Neuronal stem cell (in vitro differentiated cells): ENCODE data around the gene PDCD2L. TPM values are rescaled to one million over a fixed set of nuclear protein-coding genes. Genes with fewer than 3 reads are reported as not detected.

Experiments used
- DNase-seq: peaks from one replicate; pipeline ENCODE4 v3.0.0-alpha.2; 2013; ENCODE audit warnings: low spot score
- H2AFZ ChIP-seq: one replicate; pipeline ENCODE4 v1.6.1; 2013; ENCODE audit warnings: mild to moderate bottlenecking, low read length, inconsistent platforms
- H2AK5ac ChIP-seq: 2 replicates; pipeline ENCODE4 v1.6.1; 2013; ENCODE audit warnings: low read depth, mild to moderate bottlenecking, inconsistent platforms, low read length, moderate library complexity, mixed read lengths
- H2BK120ac ChIP-seq: 2 replicates; pipeline ENCODE4 v1.6.1; 2013; ENCODE audit warnings: low read depth, mild to moderate bottlenecking, inconsistent platforms, low read length, moderate library complexity, mixed read lengths
- H2BK12ac ChIP-seq: one replicate; pipeline ENCODE4 v1.6.1; 2013; ENCODE audit warnings: low read length, inconsistent platforms
- H2BK15ac ChIP-seq: 2 replicates; pipeline ENCODE4 v1.6.1; 2013; ENCODE audit warnings: mild to moderate bottlenecking, low read length, inconsistent platforms, mixed read lengths
- H2BK5ac ChIP-seq: one replicate; pipeline ENCODE4 v1.6.1; 2013; ENCODE audit warnings: inconsistent platforms, mild to moderate bottlenecking, low read length, moderate library complexity
- H3K14ac ChIP-seq: one replicate; pipeline ENCODE4 v1.6.1; 2013; ENCODE audit warnings: low read length, inconsistent platforms
- H3K18ac ChIP-seq: 2 replicates; pipeline ENCODE4 v1.6.1; 2013; ENCODE audit warnings: low read length, inconsistent platforms
- H3K23ac ChIP-seq: 2 replicates; pipeline ENCODE4 v1.6.1; 2013; ENCODE audit warnings: low read depth, mild to moderate bottlenecking, mixed read lengths, low read length, inconsistent platforms; ENCODE audit not compliant: poor library complexity
- H3K27ac ChIP-seq: replicated peaks from 3 replicates; pipeline ENCODE4 v1.5.1; 2013; ENCODE audit warnings: low read length, inconsistent platforms
- H3K27me3 ChIP-seq, 3 experiments: 2 replicates each; pipeline ENCODE4 v1.6.1; 2013; ENCODE audit warnings: low read length in 3 of 3, mild to moderate bottlenecking in 2 of 3, inconsistent platforms in 1 of 3, low read depth in 1 of 3, mixed read lengths in 1 of 3, moderate library complexity in 1 of 3; ENCODE audit not compliant: control insufficient read depth in 3 of 3, insufficient read depth in 3 of 3
- H3K36me3 ChIP-seq, 2 donors: replicated peaks in 1 of 2; 2 replicates each; pipeline ENCODE4 v1.6.1; 2013; ENCODE audit warnings: low read length in 2 of 2; ENCODE audit not compliant: control insufficient read depth in 2 of 2, insufficient read depth in 2 of 2
- H3K4ac ChIP-seq: 2 replicates; pipeline ENCODE4 v1.6.1; 2013; ENCODE audit warnings: inconsistent platforms, mild to moderate bottlenecking, low read length, moderate library complexity
- H3K4me1 ChIP-seq, 2 donors: 1 replicate in 1 of 2; 2 replicates in 1 of 2; pipeline ENCODE4 v1.6.1; 2013; ENCODE audit warnings: low read length in 2 of 2, low read depth in 1 of 2; ENCODE audit not compliant: control insufficient read depth in 2 of 2, insufficient read depth in 1 of 2
- H3K4me2 ChIP-seq: one replicate; pipeline ENCODE4 v1.6.1; 2013; ENCODE audit warnings: mild to moderate bottlenecking, low read length, inconsistent platforms; ENCODE audit not compliant: insufficient read depth, poor library complexity, severe bottlenecking
- H3K4me3 ChIP-seq, 2 donors: 2 replicates each; pipeline ENCODE4 v1.5.1; 2013; ENCODE audit warnings: low read length in 2 of 2, mild to moderate bottlenecking in 2 of 2, inconsistent platforms in 1 of 2, moderate library complexity in 1 of 2
- H3K79me1 ChIP-seq: one replicate; pipeline ENCODE4 v1.6.1; 2013; ENCODE audit warnings: low read depth, mild to moderate bottlenecking, inconsistent platforms, low read length, moderate library complexity
- H3K9ac ChIP-seq: one replicate; pipeline ENCODE4 v1.6.1; 2013; ENCODE audit warnings: mild to moderate bottlenecking, low read depth, low read length, inconsistent platforms; ENCODE audit not compliant: poor library complexity
- H3K9me3 ChIP-seq, 2 donors: replicated peaks in 1 of 2; 2 replicates each; pipeline versions ENCODE3 to v1.6.1; 2013; ENCODE audit warnings: low read length in 2 of 2, mild to moderate bottlenecking in 2 of 2, inconsistent platforms in 1 of 2, low read depth in 1 of 2, mixed read lengths in 1 of 2, moderate library complexity in 1 of 2; ENCODE audit not compliant: control insufficient read depth in 2 of 2, insufficient read depth in 1 of 2
- H4K8ac ChIP-seq: one replicate; pipeline ENCODE4 v1.6.1; 2013; ENCODE audit warnings: low read depth, mild to moderate bottlenecking, inconsistent platforms, low read length, moderate library complexity
- H4K91ac ChIP-seq: one replicate; pipeline ENCODE4 v1.6.1; 2013; ENCODE audit warnings: low read length, low read depth, mild to moderate bottlenecking, inconsistent platforms; ENCODE audit not compliant: poor library complexity
- WGBS, 2 donors: extraction: QIAGEN DNeasy Blood & Tissue Kit; methylation state at CpG; one replicate each; pipeline ENCODE4 v1.1.7; 2013; ENCODE audit warnings: missing lambda C conversion rate in 2 of 2, mixed read lengths in 1 of 2; ENCODE audit not compliant: insufficient read length in 2 of 2, insufficient replicate concordance in 1 of 2; ENCODE audit errors: extremely low coverage in 2 of 2; 5-methylcytosine and 5-hydroxymethylcytosine counted together
- polyA plus RNA-seq, 2 experiments: library from polyadenylated mRNA; stranded (reverse); fragments of 200-250 nt; gene quantifications; one replicate each; pipeline ENCODE4 v1.2.3, GENCODE V29; 2013

Gene PDCD2L, protein sequence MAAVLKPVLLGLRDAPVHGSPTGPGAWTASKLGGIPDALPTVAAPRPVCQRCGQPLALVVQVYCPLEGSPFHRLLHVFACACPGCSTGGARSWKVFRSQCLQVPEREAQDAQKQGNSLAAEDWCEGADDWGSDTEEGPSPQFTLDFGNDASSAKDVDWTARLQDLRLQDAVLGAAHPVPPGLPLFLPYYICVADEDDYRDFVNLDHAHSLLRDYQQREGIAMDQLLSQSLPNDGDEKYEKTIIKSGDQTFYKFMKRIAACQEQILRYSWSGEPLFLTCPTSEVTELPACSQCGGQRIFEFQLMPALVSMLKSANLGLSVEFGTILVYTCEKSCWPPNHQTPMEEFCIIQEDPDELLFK
- 30.4 TPM for polyA plus RNA-seq (2013, experiment 1 of 2)
- polyA plus RNA-seq (2013, experiment 2 of 2): 30.4 TPM

DNA sequence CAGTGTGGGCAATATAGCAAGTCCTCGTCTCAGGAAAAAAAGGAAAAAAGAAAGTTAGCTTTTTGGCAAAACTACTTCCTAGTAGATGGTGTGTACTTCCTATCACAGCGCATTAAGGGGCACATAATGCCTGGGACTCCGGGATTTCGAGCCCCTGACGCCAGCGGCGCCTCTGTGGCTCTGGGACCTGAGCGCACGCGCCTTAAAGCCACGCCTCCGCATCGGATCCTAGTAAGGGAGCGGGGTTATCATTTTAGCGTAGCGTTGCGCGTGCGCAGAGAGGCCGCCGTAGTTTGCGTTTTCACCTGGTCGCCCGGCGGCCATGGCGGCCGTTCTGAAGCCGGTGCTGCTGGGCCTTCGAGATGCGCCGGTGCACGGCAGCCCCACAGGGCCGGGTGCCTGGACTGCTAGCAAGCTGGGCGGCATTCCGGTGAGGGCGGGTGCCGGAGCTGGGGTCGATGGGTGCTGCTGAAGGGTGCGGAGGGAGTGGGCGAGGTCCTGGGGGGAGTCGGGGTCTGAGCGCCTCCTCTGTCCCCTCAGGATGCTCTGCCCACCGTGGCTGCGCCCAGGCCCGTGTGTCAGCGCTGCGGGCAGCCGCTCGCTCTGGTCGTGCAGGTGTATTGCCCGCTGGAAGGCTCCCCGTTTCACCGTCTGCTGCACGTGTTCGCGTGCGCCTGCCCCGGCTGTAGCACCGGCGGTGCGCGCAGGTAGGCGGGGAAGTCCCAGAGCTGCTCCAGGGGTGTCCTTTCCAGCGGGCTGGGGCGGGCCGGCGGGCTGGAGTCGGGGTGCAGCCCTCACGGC lies at the start of gene PDCD2L:
Gene PDCD2L, plus strand, starts transcription at position 291 of the 801 bp plus-strand sequence. Its CDS starts 32 bp downstream, at position 323.
- Histone ChIP-seq H3K18ac (peak within 1 kb of the TSS; percentile 99), H3K36me3 (peaks cover 15 to 25% of the 10 kb centered on the region in 2 donors), H3K4me2 (peak within 1 kb of the TSS; percentile 74), H3K9me3 (no peaks in the 10 kb centered on the region), H2BK120ac (no peak within 1 kb of the TSS), H3K79me1 (peaks cover 8% of the 10 kb centered on the region), H2BK12ac (peak within 1 kb of the TSS; percentile 46), H2BK5ac (peak within 1 kb of the TSS; percentile 93), H3K4me1 (no peaks in the 10 kb centered on the region), H4K8ac (no peak within 1 kb of the TSS), H3K27ac (peak within 1 kb of the TSS; percentile 32), H2AK5ac (peak within 1 kb of the TSS; percentile 6), H3K9ac (peak within 1 kb of the TSS; percentile 96), H3K14ac (peak within 1 kb of the TSS; percentile 75), H3K4ac (no peak within 1 kb of the TSS), H3K27me3 (no peaks in the 10 kb centered on the region), H3K23ac (peak within 1 kb of the TSS; percentile 95), H2AFZ (peak within 1 kb of the TSS; percentile 99), H3K4me3 (peak within 1 kb of the TSS; percentile 91 to 99), H4K91ac (peak within 1 kb of the TSS; percentile 3), H2BK15ac (peak within 1 kb of the TSS; percentile 99)
- peak; percentile 88 for DNase-seq
- no CpG with 5 or more reads among the region's 69 CpGs for WGBS, 2 donors

DNA sequence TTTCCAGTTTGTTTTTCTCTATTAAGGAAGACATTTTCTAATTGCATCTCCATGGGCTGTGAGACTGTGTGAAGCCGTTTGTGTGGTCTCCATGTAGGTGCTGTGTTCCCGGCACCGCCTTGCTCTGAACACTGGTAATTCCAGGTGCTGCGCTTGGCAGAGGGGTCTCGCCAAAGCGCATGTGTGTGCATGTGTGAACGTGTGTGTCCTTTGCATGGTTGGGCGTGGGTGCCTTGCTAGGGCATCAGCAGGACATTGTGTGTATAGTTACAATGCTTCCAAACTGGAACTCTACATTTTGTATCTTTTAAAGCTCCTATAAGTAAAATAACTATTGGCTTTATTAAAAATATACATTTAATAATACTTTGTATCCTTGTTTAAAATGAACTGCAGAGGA lies 49.0 kb upstream of the PDCD2L start:
- Histone ChIP-seq H3K4me2 (no peak overlapping the region), H3K23ac (no peak overlapping the region), H4K91ac (no peak overlapping the region), H3K4me1 (peaks cover 0 to 10% of the 10 kb centered on the region in 2 donors), H3K79me1 (peaks cover 4% of the 10 kb centered on the region), H2AFZ (no peak overlapping the region), H3K18ac (no peak overlapping the region), H3K4me3 (no peak overlapping the region), H3K9me3 (peaks cover 0 to 2% of the 10 kb centered on the region in 2 donors), H2BK15ac (no peak overlapping the region), H3K36me3 (peaks cover 24 to 47% of the 10 kb centered on the region in 2 donors), H2BK5ac (no peak overlapping the region), H3K27ac (no peak overlapping the region), H3K9ac (peak overlapping the region; percentile 7), H2BK12ac (no peak overlapping the region), H3K27me3 (no peaks in the 10 kb centered on the region), H2AK5ac (no peak overlapping the region), H4K8ac (no peak overlapping the region), H2BK120ac (no peak overlapping the region), H3K14ac (no peak overlapping the region), H3K4ac (no peak overlapping the region)
- no CpG with 5 or more reads among the region's 8 CpGs for WGBS, 2 donors
- no peak for DNase-seq

DNA sequence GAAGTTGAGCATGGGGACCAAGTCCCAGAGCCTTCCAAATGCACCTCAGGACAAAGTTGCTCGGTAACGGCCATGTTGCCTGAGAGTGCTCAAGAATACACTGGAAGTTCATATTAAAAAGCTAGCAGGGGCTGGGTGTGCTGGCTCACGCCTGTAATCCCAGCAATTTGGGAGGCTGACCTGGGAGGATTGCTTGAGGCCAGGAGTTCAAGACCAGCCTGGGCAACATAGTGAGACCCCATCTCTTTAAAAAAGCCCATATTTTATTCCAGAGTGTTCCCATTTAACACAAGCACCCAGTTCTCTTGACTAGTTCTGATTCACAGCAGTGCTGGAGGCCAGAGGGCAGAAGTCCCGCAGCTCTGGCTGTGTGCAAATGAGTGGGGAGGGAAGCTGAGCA lies 47.3 kb upstream of the PDCD2L start:
- Histone ChIP-seq H3K18ac (no peak overlapping the region), H4K8ac (no peak overlapping the region), H3K14ac (no peak overlapping the region), H2AFZ (no peak overlapping the region), H3K9me3 (no peaks in the 10 kb centered on the region), H4K91ac (no peak overlapping the region), H3K4me3 (peak overlapping the region in 1 of 2 donors; percentile 22), H2BK15ac (no peak overlapping the region), H3K36me3 (peaks cover 17 to 36% of the 10 kb centered on the region in 2 donors), H2BK12ac (no peak overlapping the region), H3K4me2 (no peak overlapping the region), H3K79me1 (no peaks in the 10 kb centered on the region), H3K9ac (no peak overlapping the region), H3K27ac (no peak overlapping the region), H2AK5ac (no peak overlapping the region), H3K4ac (no peak overlapping the region), H3K27me3 (no peaks in the 10 kb centered on the region), H3K4me1 (peaks cover 0 to 10% of the 10 kb centered on the region in 2 donors), H3K23ac (no peak overlapping the region), H2BK120ac (no peak overlapping the region), H2BK5ac (no peak overlapping the region)
- no CpG with 5 or more reads among the region's 4 CpGs for WGBS, 2 donors
- no peak for DNase-seq

DNA sequence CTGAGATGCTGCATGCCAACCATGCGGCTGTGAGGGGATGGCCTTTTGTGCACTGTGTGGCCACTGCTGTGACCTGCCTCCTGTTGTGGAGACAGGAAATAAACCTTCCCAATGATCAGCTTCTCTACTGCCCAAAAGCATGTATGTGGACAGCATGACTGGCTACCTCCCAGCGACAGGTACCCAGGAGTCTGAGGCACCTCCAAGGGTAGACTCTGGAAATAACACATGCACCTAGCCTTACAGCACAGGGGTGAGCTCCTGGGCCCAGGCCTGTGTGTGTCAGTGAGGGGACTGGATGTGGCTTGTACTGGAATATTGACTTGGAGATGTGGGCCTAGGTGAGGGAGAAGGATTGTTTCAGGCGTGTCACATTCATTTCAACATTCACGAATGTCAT lies 46.8 kb upstream of the PDCD2L start:
- no peak overlapping the region for H3K4ac ChIP-seq
- no peak for DNase-seq
- H3K4me2 ChIP-seq: no peak overlapping the region
- H3K14ac ChIP-seq: no peak overlapping the region
- no peak overlapping the region for H2AK5ac ChIP-seq
- no peaks in the 10 kb centered on the region for H3K9me3 ChIP-seq
- H2BK120ac ChIP-seq: no peak overlapping the region
- no peaks in the 10 kb centered on the region for H3K27me3 ChIP-seq
- no peak overlapping the region for H4K8ac ChIP-seq
- H3K4me3 ChIP-seq: peak overlapping the region in 1 of 2 donors; percentile 22
- no peak overlapping the region for H2AFZ ChIP-seq
- H3K27ac ChIP-seq: no peak overlapping the region
- no peak overlapping the region for H3K9ac ChIP-seq
- H3K4me1 ChIP-seq: peaks cover 0 to 10% of the 10 kb centered on the region in 2 donors
- no peak overlapping the region for H2BK15ac ChIP-seq
- H3K79me1 ChIP-seq: no peaks in the 10 kb centered on the region
- H2BK12ac ChIP-seq: no peak overlapping the region
- peaks cover 17 to 32% of the 10 kb centered on the region in 2 donors for H3K36me3 ChIP-seq
- no peak overlapping the region for H3K23ac ChIP-seq
- no peak overlapping the region for H3K18ac ChIP-seq
- WGBS, 2 donors: no CpG with 5 or more reads among the region's 4 CpGs
- H4K91ac ChIP-seq: no peak overlapping the region
- no peak overlapping the region for H2BK5ac ChIP-seq
